ENCODE data around the gene SCO2. TPM values are rescaled to one million over a fixed set of nuclear protein-coding genes. Genes with fewer than 3 reads are reported as not detected.
A peak's percentile ranks its signal among the peaks of the same experiment; 100 is the strongest.

The SCO2 gene
- total and polyA plus RNA-seq, 2 of the 13 experiments (the other 11 are each of a cell fraction or from before 2014, with no cell fraction given) = 0.32 to 3.7 TPM

DNA sequence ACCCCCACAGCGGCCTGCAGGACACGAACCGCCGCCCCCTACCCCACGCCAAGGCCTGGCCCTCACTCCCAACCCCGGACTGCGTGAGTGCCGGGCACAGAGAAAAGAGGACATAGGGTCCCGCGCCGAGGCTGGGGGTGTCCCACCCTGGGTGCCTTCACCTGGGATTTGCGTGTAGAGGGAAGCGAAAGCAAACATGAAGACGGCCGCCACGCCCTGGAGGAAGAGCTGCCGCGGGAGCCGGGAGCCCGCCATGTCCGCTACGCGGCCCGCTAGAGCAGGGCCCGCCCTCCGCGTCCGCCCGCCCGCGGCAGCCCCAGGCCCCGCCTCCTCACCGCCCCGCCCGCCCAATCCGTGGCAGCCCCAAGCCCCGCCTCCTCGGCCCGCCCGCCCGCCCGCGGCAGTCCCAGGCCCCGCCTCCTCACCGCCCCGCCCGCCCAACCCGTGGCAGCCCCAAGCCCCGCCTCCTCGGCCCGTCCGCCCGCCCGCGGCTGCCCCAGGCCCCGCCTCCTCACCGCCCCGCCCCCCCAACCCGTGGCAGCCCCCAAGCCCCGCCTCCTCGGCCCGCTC lies 17.9 kb downstream of the SCO2 start, which contains the start of gene LMF2 (continued):
- TF ChIP-seq, protein P1, sequence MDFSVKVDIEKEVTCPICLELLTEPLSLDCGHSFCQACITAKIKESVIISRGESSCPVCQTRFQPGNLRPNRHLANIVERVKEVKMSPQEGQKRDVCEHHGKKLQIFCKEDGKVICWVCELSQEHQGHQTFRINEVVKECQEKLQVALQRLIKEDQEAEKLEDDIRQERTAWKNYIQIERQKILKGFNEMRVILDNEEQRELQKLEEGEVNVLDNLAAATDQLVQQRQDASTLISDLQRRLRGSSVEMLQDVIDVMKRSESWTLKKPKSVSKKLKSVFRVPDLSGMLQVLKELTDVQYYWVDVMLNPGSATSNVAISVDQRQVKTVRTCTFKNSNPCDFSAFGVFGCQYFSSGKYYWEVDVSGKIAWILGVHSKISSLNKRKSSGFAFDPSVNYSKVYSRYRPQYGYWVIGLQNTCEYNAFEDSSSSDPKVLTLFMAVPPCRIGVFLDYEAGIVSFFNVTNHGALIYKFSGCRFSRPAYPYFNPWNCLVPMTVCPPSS (IDR thresholded peaks at IDR 0.05) = no peak
- no peak for TF ChIP-seq ZKSCAN5 (CRISPR knock-in tag; IDR thresholded peaks at IDR 0.05)
- no peak for TF ChIP-seq ZNF850 (CRISPR knock-in tag; conservative IDR thresholded peaks at IDR 0.05)
- no peak for TF ChIP-seq ZNF337 (CRISPR knock-in tag; IDR thresholded peaks at IDR 0.05; ENCODE audit: borderline replicate concordance, low read depth)
- TF ChIP-seq, protein P2, sequence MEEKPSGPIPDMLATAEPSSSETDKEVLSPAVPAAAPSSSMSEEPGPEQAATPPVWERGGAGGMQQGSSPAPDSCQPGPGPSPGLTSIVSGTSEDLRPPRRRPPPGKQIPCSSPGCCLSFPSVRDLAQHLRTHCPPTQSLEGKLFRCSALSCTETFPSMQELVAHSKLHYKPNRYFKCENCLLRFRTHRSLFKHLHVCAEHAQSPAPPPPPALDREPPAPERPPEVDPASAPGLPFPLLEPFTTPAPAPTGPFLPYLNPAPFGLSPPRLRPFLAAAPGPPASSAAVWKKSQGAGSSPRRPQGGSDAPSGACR (CRISPR knock-in tag; IDR thresholded peaks at IDR 0.05) = no peak
- TF ChIP-seq, protein P3, sequence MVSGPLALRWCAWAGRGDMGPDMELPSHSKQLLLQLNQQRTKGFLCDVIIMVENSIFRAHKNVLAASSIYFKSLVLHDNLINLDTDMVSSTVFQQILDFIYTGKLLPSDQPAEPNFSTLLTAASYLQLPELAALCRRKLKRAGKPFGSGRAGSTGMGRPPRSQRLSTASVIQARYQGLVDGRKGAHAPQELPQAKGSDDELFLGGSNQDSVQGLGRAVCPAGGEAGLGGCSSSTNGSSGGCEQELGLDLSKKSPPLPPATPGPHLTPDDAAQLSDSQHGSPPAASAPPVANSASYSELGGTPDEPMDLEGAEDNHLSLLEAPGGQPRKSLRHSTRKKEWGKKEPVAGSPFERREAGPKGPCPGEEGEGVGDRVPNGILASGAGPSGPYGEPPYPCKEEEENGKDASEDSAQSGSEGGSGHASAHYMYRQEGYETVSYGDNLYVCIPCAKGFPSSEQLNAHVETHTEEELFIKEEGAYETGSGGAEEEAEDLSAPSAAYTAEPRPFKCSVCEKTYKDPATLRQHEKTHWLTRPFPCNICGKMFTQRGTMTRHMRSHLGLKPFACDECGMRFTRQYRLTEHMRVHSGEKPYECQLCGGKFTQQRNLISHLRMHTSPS (CRISPR knock-in tag; IDR thresholded peaks at IDR 0.05; ENCODE audit: low read depth) = no peak
- TF ChIP-seq ZFP1 (CRISPR knock-in tag; IDR thresholded peaks at IDR 0.05) = no peak
- TF ChIP-seq, protein P4, sequence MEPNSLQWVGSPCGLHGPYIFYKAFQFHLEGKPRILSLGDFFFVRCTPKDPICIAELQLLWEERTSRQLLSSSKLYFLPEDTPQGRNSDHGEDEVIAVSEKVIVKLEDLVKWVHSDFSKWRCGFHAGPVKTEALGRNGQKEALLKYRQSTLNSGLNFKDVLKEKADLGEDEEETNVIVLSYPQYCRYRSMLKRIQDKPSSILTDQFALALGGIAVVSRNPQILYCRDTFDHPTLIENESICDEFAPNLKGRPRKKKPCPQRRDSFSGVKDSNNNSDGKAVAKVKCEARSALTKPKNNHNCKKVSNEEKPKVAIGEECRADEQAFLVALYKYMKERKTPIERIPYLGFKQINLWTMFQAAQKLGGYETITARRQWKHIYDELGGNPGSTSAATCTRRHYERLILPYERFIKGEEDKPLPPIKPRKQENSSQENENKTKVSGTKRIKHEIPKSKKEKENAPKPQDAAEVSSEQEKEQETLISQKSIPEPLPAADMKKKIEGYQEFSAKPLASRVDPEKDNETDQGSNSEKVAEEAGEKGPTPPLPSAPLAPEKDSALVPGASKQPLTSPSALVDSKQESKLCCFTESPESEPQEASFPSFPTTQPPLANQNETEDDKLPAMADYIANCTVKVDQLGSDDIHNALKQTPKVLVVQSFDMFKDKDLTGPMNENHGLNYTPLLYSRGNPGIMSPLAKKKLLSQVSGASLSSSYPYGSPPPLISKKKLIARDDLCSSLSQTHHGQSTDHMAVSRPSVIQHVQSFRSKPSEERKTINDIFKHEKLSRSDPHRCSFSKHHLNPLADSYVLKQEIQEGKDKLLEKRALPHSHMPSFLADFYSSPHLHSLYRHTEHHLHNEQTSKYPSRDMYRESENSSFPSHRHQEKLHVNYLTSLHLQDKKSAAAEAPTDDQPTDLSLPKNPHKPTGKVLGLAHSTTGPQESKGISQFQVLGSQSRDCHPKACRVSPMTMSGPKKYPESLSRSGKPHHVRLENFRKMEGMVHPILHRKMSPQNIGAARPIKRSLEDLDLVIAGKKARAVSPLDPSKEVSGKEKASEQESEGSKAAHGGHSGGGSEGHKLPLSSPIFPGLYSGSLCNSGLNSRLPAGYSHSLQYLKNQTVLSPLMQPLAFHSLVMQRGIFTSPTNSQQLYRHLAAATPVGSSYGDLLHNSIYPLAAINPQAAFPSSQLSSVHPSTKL (CRISPR knock-in tag; IDR thresholded peaks at IDR 0.05) = no peak
- no peak for TF ChIP-seq CBX5 (CRISPR knock-in tag; IDR thresholded peaks at IDR 0.05; ENCODE audit: borderline replicate concordance)
- no peak for TF ChIP-seq EZH2 (conservative IDR thresholded peaks at IDR 0.05; ENCODE audit: low read depth, low read length)
- TF ChIP-seq, protein P5, sequence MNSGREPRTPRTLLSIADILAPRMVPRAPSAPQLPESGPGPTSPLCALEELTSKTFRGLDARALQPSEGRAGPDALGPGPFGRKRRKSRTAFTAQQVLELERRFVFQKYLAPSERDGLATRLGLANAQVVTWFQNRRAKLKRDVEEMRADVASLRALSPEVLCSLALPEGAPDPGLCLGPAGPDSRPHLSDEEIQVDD (CRISPR knock-in tag; IDR thresholded peaks at IDR 0.05; ENCODE audit: borderline replicate concordance) = no peak
- TF ChIP-seq GATAD1 (CRISPR knock-in tag; IDR thresholded peaks at IDR 0.05) = 0 out of 2 replicates have a peak, but pooled peaks have one; percentile 31
- TF ChIP-seq PHF20 (CRISPR knock-in tag; IDR thresholded peaks at IDR 0.05) = 0 out of 2 replicates have a peak, but pooled peaks have one; percentile 45
- no peak for TF ChIP-seq NFE2L2 (IDR thresholded peaks at IDR 0.05; ENCODE audit: low read length)
- no peak for TF ChIP-seq SKI (IDR thresholded peaks at IDR 0.05; ENCODE audit: partially characterized antibody)
- 0 out of 2 replicates have a peak, but pooled peaks have one; percentile 10 for TF ChIP-seq ZNF225 (CRISPR knock-in tag; IDR thresholded peaks at IDR 0.05)
- no peak for TF ChIP-seq GPN1 (CRISPR knock-in tag; IDR thresholded peaks at IDR 0.05; ENCODE audit: borderline replicate concordance)
- no peak for TF ChIP-seq RELA (CRISPR knock-in tag; IDR thresholded peaks at IDR 0.05)
- TF ChIP-seq, protein P6, sequence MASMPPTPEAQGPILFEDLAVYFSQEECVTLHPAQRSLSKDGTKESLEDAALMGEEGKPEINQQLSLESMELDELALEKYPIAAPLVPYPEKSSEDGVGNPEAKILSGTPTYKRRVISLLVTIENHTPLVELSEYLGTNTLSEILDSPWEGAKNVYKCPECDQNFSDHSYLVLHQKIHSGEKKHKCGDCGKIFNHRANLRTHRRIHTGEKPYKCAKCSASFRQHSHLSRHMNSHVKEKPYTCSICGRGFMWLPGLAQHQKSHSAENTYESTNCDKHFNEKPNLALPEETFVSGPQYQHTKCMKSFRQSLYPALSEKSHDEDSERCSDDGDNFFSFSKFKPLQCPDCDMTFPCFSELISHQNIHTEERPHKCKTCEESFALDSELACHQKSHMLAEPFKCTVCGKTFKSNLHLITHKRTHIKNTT (CRISPR knock-in tag; IDR thresholded peaks at IDR 0.05) = no peak
- no peak for TF ChIP-seq KLF11 (CRISPR knock-in tag; IDR thresholded peaks at IDR 0.05)
- TF ChIP-seq ZNF567 (CRISPR knock-in tag; IDR thresholded peaks at IDR 0.05; ENCODE audit: borderline replicate concordance) = no peak
- no peak for TF ChIP-seq EHMT2 (IDR thresholded peaks at IDR 0.05; ENCODE audit: borderline replicate concordance, low read depth, low read length)

Measured in HepG2 (cell line).